K562 (cell line): ENCODE results near the gene FXYD4. TPM values are rescaled to one million over a fixed set of nuclear protein-coding genes. Genes with fewer than 3 reads are reported as not detected.

ENCODE experiments used
- CHD7 ChIP-seq: fragments of 200-600 bp; sonication (generic); IDR thresholded peaks from one replicate; pipeline ENCODE4 v1.6.1; 2012; ENCODE audit warnings: mild to moderate bottlenecking, low read depth, low read length, inconsistent platforms
- ELK3 ChIP-seq: fragments of 450-650 bp; formaldehyde crosslinking; IDR thresholded peaks from 2 replicates; pipeline ENCODE4 v1.4.0; 2020; ENCODE audit warnings: mild to moderate bottlenecking
- HNRNPLL ChIP-seq: fragments of 200-400 bp; formaldehyde crosslinking; IDR thresholded peaks from 2 replicates; pipeline ENCODE4 v1.6.1; 2017; ENCODE audit warnings: low read length, low read depth, mild to moderate bottlenecking; ENCODE audit not compliant: poor library complexity, severe bottlenecking
- KHSRP ChIP-seq: fragments of 450-650 bp; IDR thresholded peaks from 2 replicates; pipeline ENCODE4 v1.6.1; 2017
- RAD21 ChIP-seq, 2 experiments: fragments of 250-450 bp in 1 of 2; fragments of 450-650 bp in 1 of 2; sonication (Bioruptor Pico) in 1 of 2; formaldehyde crosslinking in 1 of 2; IDR thresholded peaks in 1 of 2; conservative IDR thresholded peaks in 1 of 2; 2 replicates each; pipeline versions ENCODE4 v1.4.0 to v1.8.0; 2020 to 2022; ENCODE audit warnings: mild to moderate bottlenecking in 2 of 2, moderate library complexity in 1 of 2
- SMAD3 ChIP-seq: fragments of 450-650 bp; formaldehyde crosslinking; conservative IDR thresholded peaks from 2 replicates; pipeline ENCODE4 v1.4.0; 2020; ENCODE audit warnings: mild to moderate bottlenecking
- ZNF239 ChIP-seq: fragments of 250-450 bp; sonication (Bioruptor Pico); IDR thresholded peaks from 2 replicates; pipeline ENCODE4 v1.4.0; 2020; ENCODE audit warnings: mild to moderate bottlenecking
- ZNF311 ChIP-seq: fragments of 250-450 bp; sonication (Bioruptor Pico); IDR thresholded peaks from 2 replicates; pipeline ENCODE4 v1.4.0; 2020; ENCODE audit warnings: mild to moderate bottlenecking, moderate library complexity
- polyA plus RNA-seq, 8 experiments: library from polyadenylated mRNA; depleted of rRNA in 4 of 8; stranded (reverse) in 5 of 8; unstranded in 3 of 8; fragments of >200 nt; fragmentation: Nextera tagmentation in 2 of 8; fragmentation: Illumina TruSeq in 1 of 8; extraction: Ambion mirVana in 2 of 8; extraction: Trizol in 1 of 8; gene quantifications; 2 replicates each; pipeline versions ENCODE4 v1.2.1 to v1.2.3, GENCODE V29; 2011 to 2014; ENCODE audit warnings: inconsistent platforms in 1 of 8, missing spikeins in 1 of 8
- total RNA-seq, 7 experiments: library from RNA; depleted of rRNA in 6 of 7; stranded (reverse); fragments of >200 nt in 6 of 7; fragmentation: Illumina TruSeq in 2 of 7; extraction: Trizol in 2 of 7; gene quantifications; 2 replicates each; pipeline versions ENCODE4 v1.2.1 to v1.2.3, GENCODE V29; 2011 to 2021; ENCODE audit warnings: low replicate concordance in 1 of 7

FXYD4 gene
- total and polyA plus RNA-seq, 9 of the 15 experiments (the other 6 are each of a cell fraction or from before 2014, with no cell fraction given) = not detected

- TF ChIP-seq RAD21 (CRISPR knock-in tag; conservative IDR thresholded peaks at IDR 0.05 in 1 of 2, IDR thresholded peaks at IDR 0.05 in 1 of 2) (no peak), HNRNPLL (no peak), ELK3 (no peak), KHSRP (no peak), CHD7 (no peak), ZNF239 (CRISPR knock-in tag) (no peak), SMAD3 (CRISPR knock-in tag) (no peak), ZNF311 (CRISPR knock-in tag) (no peak)
Observed at GRCh38 chr10:43323245-43323644, 48.2 kb upstream of the FXYD4 start (continued).
